MM.1S (cell line): ENCODE measurements around the gene F7.

Experiments used
- DNase-seq: peaks from one replicate; pipeline ENCODE4 v3.0.0-alpha.2; 2015
- H2AFZ ChIP-seq: fragments of 300-600 bp; sonication (generic); 2 replicates; pipeline ENCODE4 v1.6.0; 2016; ENCODE audit warnings: antibody characterized with exemption, low read length
- H3F3A ChIP-seq: fragments of 300-600 bp; sonication (generic); 2 replicates; pipeline ENCODE4 v1.6.1; 2016; ENCODE audit warnings: mild to moderate bottlenecking, antibody characterized with exemption, low read length, moderate library complexity, mixed read lengths; ENCODE audit not compliant: insufficient read depth
- H3K27ac ChIP-seq: fragments of 300-600 bp; sonication (generic); 2 replicates; pipeline ENCODE4 v1.5.1; 2016; ENCODE audit warnings: mild to moderate bottlenecking, low read length
- H3K27me3 ChIP-seq: fragments of 300-600 bp; sonication (generic); replicated peaks from 2 replicates; pipeline ENCODE4 v1.6.0; 2016; ENCODE audit warnings: low read length; ENCODE audit not compliant: insufficient read depth
- H3K36me3 ChIP-seq: fragments of 300-600 bp; sonication (generic); replicated peaks from 2 replicates; pipeline ENCODE4 v1.6.1; 2016; ENCODE audit warnings: mild to moderate bottlenecking, low read length, mixed read lengths; ENCODE audit not compliant: insufficient read depth
- H3K4me1 ChIP-seq: fragments of 300-600 bp; sonication (generic); 2 replicates; pipeline ENCODE4 v1.6.1; 2016; ENCODE audit warnings: low read length, mixed read lengths
- H3K4me2 ChIP-seq: fragments of 300-600 bp; sonication (generic); 2 replicates; pipeline ENCODE4 v1.6.0; 2016; ENCODE audit warnings: low read depth, low read length
- H3K4me3 ChIP-seq: fragments of 300-600 bp; sonication (generic); 2 replicates; pipeline ENCODE4 v1.5.1; 2016; ENCODE audit warnings: low read length, mixed read lengths
- H3K79me2 ChIP-seq: fragments of 300-600 bp; sonication (generic); 2 replicates; pipeline ENCODE4 v1.6.1; 2016; ENCODE audit warnings: mixed run types, low read length, mixed read lengths
- H3K9ac ChIP-seq: fragments of 300-600 bp; sonication (generic); 2 replicates; pipeline ENCODE4 v1.6.1; 2016; ENCODE audit warnings: low read length, mixed read lengths
- H3K9me2 ChIP-seq: fragments of 300-600 bp; sonication (generic); replicated peaks from 2 replicates; pipeline ENCODE4 v1.6.1; 2016; ENCODE audit warnings: mild to moderate bottlenecking, low read length, mixed read lengths; ENCODE audit not compliant: insufficient read depth
- H3K9me3 ChIP-seq: fragments of 300-600 bp; sonication (generic); replicated peaks from 2 replicates; pipeline ENCODE4 v1.6.1; 2016; ENCODE audit warnings: mild to moderate bottlenecking, low read length, mixed read lengths; ENCODE audit not compliant: insufficient read depth
- H4K20me1 ChIP-seq: fragments of 300-600 bp; sonication (generic); 2 replicates; pipeline ENCODE4 v1.6.1; 2016; ENCODE audit warnings: mild to moderate bottlenecking, low read length, moderate library complexity, mixed read lengths; ENCODE audit not compliant: insufficient read depth
- EZH2 ChIP-seq: fragments of 300-600 bp; sonication (generic); optimal IDR thresholded peaks from 2 replicates; pipeline ENCODE3; 2017; ENCODE audit warnings: low read depth, mild to moderate bottlenecking, antibody characterized with exemption, low read length, mixed read lengths
- EZH2phosphoT487 ChIP-seq: fragments of 300-600 bp; sonication (generic); IDR thresholded peaks from 2 replicates; pipeline ENCODE4 v1.6.1; 2018; ENCODE audit warnings: antibody characterized with exemption, low read length
- TF ChIP-seq, protein P1 (sequence below): fragments of 300-600 bp; sonication (generic); IDR thresholded peaks from 2 replicates; pipeline ENCODE4 v1.5.1; 2016; ENCODE audit warnings: antibody characterized with exemption, low read length, mixed read lengths

Gene F7

DNA sequence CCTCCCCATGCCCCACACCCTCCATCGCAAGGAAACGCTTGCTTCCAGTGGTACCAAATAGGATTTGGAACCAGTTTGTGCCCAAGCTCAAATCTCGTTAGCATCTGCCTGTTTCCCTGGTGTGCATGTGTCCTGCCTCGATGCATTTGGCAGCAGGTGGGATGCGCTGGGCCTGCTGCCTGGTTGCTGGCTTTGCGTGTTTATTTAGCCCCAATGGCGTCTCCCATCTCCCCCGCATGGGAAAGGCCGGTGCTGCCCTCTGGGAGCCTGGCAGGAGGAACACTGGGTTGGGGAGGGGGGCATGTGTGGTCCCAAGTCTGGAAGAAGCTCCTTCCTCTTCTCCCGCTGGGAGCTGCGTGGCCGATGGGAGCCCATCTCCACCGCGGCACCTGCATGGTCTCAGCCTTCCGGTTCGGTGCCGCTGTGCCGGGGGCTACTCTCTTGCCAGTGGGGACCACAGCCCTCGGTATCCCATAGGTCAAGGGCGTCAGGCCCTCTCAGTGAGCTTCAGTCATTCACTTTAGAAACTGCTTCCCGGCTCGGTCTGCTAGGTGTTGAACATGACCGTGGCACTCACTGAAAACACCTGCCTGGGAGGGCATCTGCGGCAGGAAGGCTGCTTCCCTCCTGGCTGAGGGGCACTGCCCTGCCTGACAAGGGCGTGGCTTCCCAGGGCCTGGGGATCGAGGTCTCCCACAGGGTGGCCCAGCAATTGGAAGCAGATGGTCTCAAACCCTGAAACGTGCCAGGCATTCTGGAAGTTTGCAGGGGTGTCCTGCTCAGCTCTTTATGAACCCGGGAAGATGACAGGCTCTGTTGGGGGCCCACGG is 11.8 kb upstream of the F7 start:
- Histone ChIP-seq H3K4me1 (no peaks in the 10 kb centered on the region), H2AFZ (no peak overlapping the region), H3K4me2 (no peak overlapping the region), H3K79me2 (no peaks in the 10 kb centered on the region), H3K9ac (no peak overlapping the region), H3K9me3 (no peaks in the 10 kb centered on the region), H3K4me3 (no peak overlapping the region), H3K27me3 (peaks cover 97% of the 10 kb centered on the region), H4K20me1 (no peaks in the 10 kb centered on the region), H3F3A (no peaks in the 10 kb centered on the region), H3K36me3 (no peaks in the 10 kb centered on the region), H3K27ac (no peak overlapping the region), H3K9me2 (no peaks in the 10 kb centered on the region)
- no peak for DNase-seq
- TF ChIP-seq EZH2 (no peak), EZH2phosphoT487 (no peak)
- TF ChIP-seq, protein P1, sequence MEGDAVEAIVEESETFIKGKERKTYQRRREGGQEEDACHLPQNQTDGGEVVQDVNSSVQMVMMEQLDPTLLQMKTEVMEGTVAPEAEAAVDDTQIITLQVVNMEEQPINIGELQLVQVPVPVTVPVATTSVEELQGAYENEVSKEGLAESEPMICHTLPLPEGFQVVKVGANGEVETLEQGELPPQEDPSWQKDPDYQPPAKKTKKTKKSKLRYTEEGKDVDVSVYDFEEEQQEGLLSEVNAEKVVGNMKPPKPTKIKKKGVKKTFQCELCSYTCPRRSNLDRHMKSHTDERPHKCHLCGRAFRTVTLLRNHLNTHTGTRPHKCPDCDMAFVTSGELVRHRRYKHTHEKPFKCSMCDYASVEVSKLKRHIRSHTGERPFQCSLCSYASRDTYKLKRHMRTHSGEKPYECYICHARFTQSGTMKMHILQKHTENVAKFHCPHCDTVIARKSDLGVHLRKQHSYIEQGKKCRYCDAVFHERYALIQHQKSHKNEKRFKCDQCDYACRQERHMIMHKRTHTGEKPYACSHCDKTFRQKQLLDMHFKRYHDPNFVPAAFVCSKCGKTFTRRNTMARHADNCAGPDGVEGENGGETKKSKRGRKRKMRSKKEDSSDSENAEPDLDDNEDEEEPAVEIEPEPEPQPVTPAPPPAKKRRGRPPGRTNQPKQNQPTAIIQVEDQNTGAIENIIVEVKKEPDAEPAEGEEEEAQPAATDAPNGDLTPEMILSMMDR, result no peak

DNA sequence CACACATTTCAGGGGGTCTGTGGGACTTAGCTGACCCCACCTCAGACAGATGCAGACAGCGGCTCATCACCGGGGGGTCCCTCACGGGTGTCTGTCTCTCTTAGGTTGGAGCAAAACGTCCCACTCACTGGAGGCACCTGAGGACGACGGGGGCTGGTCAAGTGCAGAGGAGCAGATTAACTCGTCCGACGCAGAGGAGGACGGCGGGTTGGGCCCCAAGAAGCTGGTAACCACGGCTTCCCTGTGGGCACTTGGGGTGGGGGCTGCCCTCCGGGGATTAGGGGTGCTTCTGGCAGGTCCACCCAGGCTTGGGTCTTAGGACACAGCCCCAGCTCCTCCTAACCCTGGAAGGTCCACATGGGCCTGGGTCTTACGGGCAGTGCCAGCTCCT is 11.2 kb upstream of the F7 start:
- H3F3A ChIP-seq, result no peaks in the 10 kb centered on the region
- no peaks in the 10 kb centered on the region for H3K79me2 ChIP-seq
- H3K27me3 ChIP-seq, result peaks cover 97% of the 10 kb centered on the region
- no peak for DNase-seq
- no peaks in the 10 kb centered on the region for H3K36me3 ChIP-seq
- H2AFZ ChIP-seq, result no peak overlapping the region
- no peak overlapping the region for H3K9ac ChIP-seq
- no peak overlapping the region for H3K4me3 ChIP-seq
- H3K9me3 ChIP-seq, result no peaks in the 10 kb centered on the region
- H3K4me1 ChIP-seq, result no peaks in the 10 kb centered on the region
- H3K4me2 ChIP-seq, result no peak overlapping the region
- no peaks in the 10 kb centered on the region for H3K9me2 ChIP-seq
- H4K20me1 ChIP-seq, result no peaks in the 10 kb centered on the region
- no peak overlapping the region for H3K27ac ChIP-seq
- TF ChIP-seq EZH2phosphoT487 (no peak), EZH2 (no peak)
- TF ChIP-seq, protein P1, result no peak

DNA sequence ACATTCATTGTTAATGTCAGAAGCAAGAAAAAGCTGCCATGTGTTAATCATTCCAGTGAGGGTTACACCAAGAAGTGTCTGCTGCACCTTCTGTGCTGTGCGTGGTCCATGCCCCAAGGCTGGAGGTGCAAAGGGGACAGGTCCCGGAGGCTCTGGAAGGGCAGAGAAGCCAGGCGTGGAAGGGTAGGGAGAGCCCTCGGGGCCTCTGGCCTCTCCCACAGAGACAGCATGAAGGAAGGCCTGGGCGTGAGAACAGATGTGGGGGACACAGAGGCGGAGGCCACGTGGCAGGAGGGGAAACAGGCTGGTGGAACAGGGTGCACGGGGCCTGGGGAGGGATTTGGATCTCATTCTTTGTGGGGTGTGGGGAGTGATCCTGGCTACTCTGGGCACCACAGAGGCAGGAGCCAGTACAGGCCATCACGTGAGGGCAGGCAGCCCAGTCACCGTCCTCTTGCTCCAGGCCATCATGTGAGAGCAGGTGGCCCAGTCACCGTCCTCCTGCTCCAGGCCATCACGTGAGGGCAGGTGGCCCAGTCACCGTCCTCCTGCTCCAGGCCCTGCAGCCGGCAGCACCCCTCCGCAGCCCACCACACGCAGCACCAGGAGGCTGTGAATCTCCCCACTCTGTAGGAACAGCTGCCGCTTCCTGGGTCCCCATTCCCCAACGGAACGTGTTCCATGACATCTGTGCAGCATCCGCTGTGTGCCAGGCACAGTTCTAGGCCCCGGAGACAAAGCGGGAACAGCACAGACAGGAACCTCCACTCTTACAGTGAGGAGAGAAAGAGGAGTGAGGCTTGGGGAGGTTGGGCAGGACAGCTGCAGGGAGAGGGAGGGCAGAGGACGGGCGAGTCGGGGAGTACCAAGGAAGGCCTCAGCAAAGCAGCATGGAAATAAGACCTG is 10.2 kb upstream of the F7 start:
- no peaks in the 10 kb centered on the region for H3K9me3 ChIP-seq
- no peak overlapping the region for H2AFZ ChIP-seq
- peaks cover 99% of the 10 kb centered on the region for H3K27me3 ChIP-seq
- H3K4me3 ChIP-seq, result no peak overlapping the region
- H3K9ac ChIP-seq, result no peak overlapping the region
- H3K4me1 ChIP-seq, result no peaks in the 10 kb centered on the region
- TF ChIP-seq EZH2phosphoT487 (no peak), EZH2 (no peak)
- TF ChIP-seq, protein P1, result no peak
- no peak overlapping the region for H3K27ac ChIP-seq
- no peaks in the 10 kb centered on the region for H3K36me3 ChIP-seq
- H4K20me1 ChIP-seq, result no peaks in the 10 kb centered on the region
- no peaks in the 10 kb centered on the region for H3K79me2 ChIP-seq
- no peaks in the 10 kb centered on the region for H3K9me2 ChIP-seq
- DNase-seq, result no peak
- H3K4me2 ChIP-seq, result no peak overlapping the region
- H3F3A ChIP-seq, result no peaks in the 10 kb centered on the region
